HepG2 (cell line): ENCODE results near the gene RPS2. TPM values are rescaled to one million over a fixed set of nuclear protein-coding genes. Genes with fewer than 3 reads are reported as not detected.
A peak's percentile ranks its signal among the peaks of the same experiment; 100 is the strongest.

ENCODE experiments used
- CREBL2 ChIP-seq: sonication (generic); formaldehyde crosslinking; IDR thresholded peaks from 2 replicates; pipeline ENCODE4 v1.8.1; 2023; ENCODE audit warnings: missing genetic modification reagents, mild to moderate bottlenecking, borderline replicate concordance
- ELF4 ChIP-seq: sonication (generic); formaldehyde crosslinking; IDR thresholded peaks from 2 replicates; pipeline ENCODE4 v1.5.0; 2020; ENCODE audit warnings: missing genetic modification reagents, mild to moderate bottlenecking, moderate library complexity, borderline replicate concordance
- ESRRA ChIP-seq: sonication (generic); formaldehyde crosslinking; IDR thresholded peaks from 2 replicates; pipeline ENCODE4 v1.5.1; 2020; ENCODE audit warnings: mild to moderate bottlenecking, low read depth, missing genetic modification reagents
- FIP1L1 ChIP-seq: fragments of 200-400 bp; formaldehyde crosslinking; IDR thresholded peaks from 2 replicates; pipeline ENCODE4 v1.6.1; 2018; ENCODE audit warnings: low read depth, mild to moderate bottlenecking, low read length, moderate library complexity, borderline replicate concordance; ENCODE audit not compliant: insufficient read depth
- HCFC1 ChIP-seq: fragments of 150-350 bp; IDR thresholded peaks from 2 replicates; pipeline ENCODE4 v1.6.1; 2014; ENCODE audit warnings: low read depth, low read length
- HNRNPUL1 ChIP-seq: fragments of 200-400 bp; formaldehyde crosslinking; IDR thresholded peaks from 2 replicates; pipeline ENCODE4 v1.6.1; 2017; ENCODE audit warnings: low read depth, mild to moderate bottlenecking, low read length, moderate library complexity
- MED8 ChIP-seq: sonication (generic); formaldehyde crosslinking; IDR thresholded peaks from 2 replicates; pipeline ENCODE4 v1.8.1; 2023; ENCODE audit warnings: mild to moderate bottlenecking, missing genetic modification reagents; ENCODE audit not compliant: insufficient replicate concordance
- PTBP1 ChIP-seq: fragments of 200-400 bp; formaldehyde crosslinking; IDR thresholded peaks from 2 replicates; pipeline ENCODE4 v1.6.1; 2018; ENCODE audit warnings: low read length, low read depth; ENCODE audit not compliant: poor library complexity, severe bottlenecking
- RXRA ChIP-seq: sonication (generic); formaldehyde crosslinking; IDR thresholded peaks from 2 replicates; pipeline ENCODE4 v1.5.1; 2020; ENCODE audit warnings: missing genetic modification reagents
- ZBTB1 ChIP-seq: sonication (generic); formaldehyde crosslinking; IDR thresholded peaks from 2 replicates; pipeline ENCODE4 v1.4.0; 2020; ENCODE audit warnings: missing genetic modification reagents, borderline replicate concordance
- ZBTB44 ChIP-seq: sonication (generic); formaldehyde crosslinking; IDR thresholded peaks from 2 replicates; pipeline ENCODE4 v1.4.0; 2020; ENCODE audit warnings: missing genetic modification reagents
- ZNF564 ChIP-seq: sonication (generic); formaldehyde crosslinking; IDR thresholded peaks from 2 replicates; pipeline ENCODE4 v1.8.1; 2023; ENCODE audit warnings: mild to moderate bottlenecking, missing genetic modification reagents
- ZNF597 ChIP-seq: sonication (generic); formaldehyde crosslinking; IDR thresholded peaks from 2 replicates; pipeline ENCODE4 v1.5.0; 2020; ENCODE audit warnings: missing genetic modification reagents
- polyA plus RNA-seq, 8 experiments: library from polyadenylated mRNA; depleted of rRNA in 3 of 8; stranded (reverse) in 7 of 8; unstranded in 1 of 8; fragments of >200 nt; fragmentation: Illumina TruSeq in 4 of 8; extraction: Trizol in 4 of 8; gene quantifications; 2 replicates each; pipeline versions ENCODE4 v1.2.1 to v1.2.3, GENCODE V29; 2011 to 2016; ENCODE audit warnings: low read depth in 4 of 8, missing spikeins in 1 of 8, mixed read lengths in 1 of 8; ENCODE audit not compliant: insufficient read depth in 1 of 8
- total RNA-seq, 5 experiments: library from RNA; depleted of rRNA; stranded (reverse); fragments of >200 nt; fragmentation: Illumina TruSeq; extraction: Trizol; gene quantifications; 2 replicates each; pipeline ENCODE4 v1.2.3, GENCODE V29; 2016; ENCODE audit warnings: low read depth in 1 of 5
- TF ChIP-seq, protein P1 (sequence below), 2 experiments: sonication (generic) in 1 of 2; formaldehyde crosslinking in 1 of 2; IDR thresholded peaks; 2 replicates each; pipeline versions ENCODE4 v1.6.1 to v1.9.0; 2014 to 2022; ENCODE audit warnings: antibody characterized with exemption in 1 of 2, borderline replicate concordance in 1 of 2, inconsistent platforms in 1 of 2, low read depth in 1 of 2, missing genetic modification reagents in 1 of 2
- TF ChIP-seq, protein P2 (sequence below): sonication (generic); formaldehyde crosslinking; IDR thresholded peaks from 2 replicates; pipeline ENCODE4 v1.4.0; 2020; ENCODE audit warnings: low read depth, mild to moderate bottlenecking, missing genetic modification reagents
- TF ChIP-seq, protein P3 (sequence below): sonication (generic); formaldehyde crosslinking; IDR thresholded peaks from 2 replicates; pipeline ENCODE4 v1.5.0; 2020; ENCODE audit warnings: missing genetic modification reagents, mild to moderate bottlenecking, borderline replicate concordance

Gene RPS2
- total and polyA plus RNA-seq, 2 of the 13 experiments (the other 11 are each of a cell fraction or from before 2014, with no cell fraction given): 1,908 to 4,514 TPM

GRCh38 chr16:1971796-1972489 is 7.3 kb upstream of the RPS2 start, which contains the start of gene TBL3 (continued):
- TF ChIP-seq FIP1L1: no peak
- peak; percentile 92 for TF ChIP-seq MED8 (CRISPR knock-in tag)
- TF ChIP-seq HNRNPUL1: no peak
- TF ChIP-seq CREBL2 (CRISPR knock-in tag): peak; percentile 85; the same call in 1 of the 2 replicates
- TF ChIP-seq ZNF564 (CRISPR knock-in tag): no peak
- TF ChIP-seq ZBTB1: no peak
- TF ChIP-seq, protein P1, sequence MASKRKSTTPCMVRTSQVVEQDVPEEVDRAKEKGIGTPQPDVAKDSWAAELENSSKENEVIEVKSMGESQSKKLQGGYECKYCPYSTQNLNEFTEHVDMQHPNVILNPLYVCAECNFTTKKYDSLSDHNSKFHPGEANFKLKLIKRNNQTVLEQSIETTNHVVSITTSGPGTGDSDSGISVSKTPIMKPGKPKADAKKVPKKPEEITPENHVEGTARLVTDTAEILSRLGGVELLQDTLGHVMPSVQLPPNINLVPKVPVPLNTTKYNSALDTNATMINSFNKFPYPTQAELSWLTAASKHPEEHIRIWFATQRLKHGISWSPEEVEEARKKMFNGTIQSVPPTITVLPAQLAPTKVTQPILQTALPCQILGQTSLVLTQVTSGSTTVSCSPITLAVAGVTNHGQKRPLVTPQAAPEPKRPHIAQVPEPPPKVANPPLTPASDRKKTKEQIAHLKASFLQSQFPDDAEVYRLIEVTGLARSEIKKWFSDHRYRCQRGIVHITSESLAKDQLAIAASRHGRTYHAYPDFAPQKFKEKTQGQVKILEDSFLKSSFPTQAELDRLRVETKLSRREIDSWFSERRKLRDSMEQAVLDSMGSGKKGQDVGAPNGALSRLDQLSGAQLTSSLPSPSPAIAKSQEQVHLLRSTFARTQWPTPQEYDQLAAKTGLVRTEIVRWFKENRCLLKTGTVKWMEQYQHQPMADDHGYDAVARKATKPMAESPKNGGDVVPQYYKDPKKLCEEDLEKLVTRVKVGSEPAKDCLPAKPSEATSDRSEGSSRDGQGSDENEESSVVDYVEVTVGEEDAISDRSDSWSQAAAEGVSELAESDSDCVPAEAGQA (IDR thresholded peaks at IDR 0.05; ENCODE audit: low read depth): peak; percentile 100
- TF ChIP-seq, protein P1 (CRISPR knock-in tag; IDR thresholded peaks at IDR 0.05; ENCODE audit: borderline replicate concordance): no peak
- TF ChIP-seq, protein P2, sequence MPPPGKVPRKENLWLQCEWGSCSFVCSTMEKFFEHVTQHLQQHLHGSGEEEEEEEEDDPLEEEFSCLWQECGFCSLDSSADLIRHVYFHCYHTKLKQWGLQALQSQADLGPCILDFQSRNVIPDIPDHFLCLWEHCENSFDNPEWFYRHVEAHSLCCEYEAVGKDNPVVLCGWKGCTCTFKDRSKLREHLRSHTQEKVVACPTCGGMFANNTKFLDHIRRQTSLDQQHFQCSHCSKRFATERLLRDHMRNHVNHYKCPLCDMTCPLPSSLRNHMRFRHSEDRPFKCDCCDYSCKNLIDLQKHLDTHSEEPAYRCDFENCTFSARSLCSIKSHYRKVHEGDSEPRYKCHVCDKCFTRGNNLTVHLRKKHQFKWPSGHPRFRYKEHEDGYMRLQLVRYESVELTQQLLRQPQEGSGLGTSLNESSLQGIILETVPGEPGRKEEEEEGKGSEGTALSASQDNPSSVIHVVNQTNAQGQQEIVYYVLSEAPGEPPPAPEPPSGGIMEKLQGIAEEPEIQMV (CRISPR knock-in tag): peak; percentile 86; the same call in 1 of the 2 replicates
- 0 out of 2 replicates have a peak, but pooled peaks have one; percentile 64 for TF ChIP-seq ZBTB44 (CRISPR knock-in tag)
- peak; percentile 98 for TF ChIP-seq HCFC1
- TF ChIP-seq PTBP1: no peak
- TF ChIP-seq ZNF597 (CRISPR knock-in tag): no peak
- TF ChIP-seq ELF4 (CRISPR knock-in tag): 0 out of 2 replicates have a peak, but pooled peaks have one; percentile 38
- TF ChIP-seq, protein P3, sequence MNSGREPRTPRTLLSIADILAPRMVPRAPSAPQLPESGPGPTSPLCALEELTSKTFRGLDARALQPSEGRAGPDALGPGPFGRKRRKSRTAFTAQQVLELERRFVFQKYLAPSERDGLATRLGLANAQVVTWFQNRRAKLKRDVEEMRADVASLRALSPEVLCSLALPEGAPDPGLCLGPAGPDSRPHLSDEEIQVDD: 0 out of 2 replicates have a peak, but pooled peaks have one; percentile 69
- TF ChIP-seq ESRRA: peak; percentile 63; the same call in 1 of the 2 replicates
- peak; percentile 88 for TF ChIP-seq RXRA (CRISPR knock-in tag)
